Posterior vena cava (tissue), 2 donors: ENCODE measurements around the gene TMEM63A. TPM values are rescaled to one million over a fixed set of nuclear protein-coding genes. Genes with fewer than 3 reads are reported as not detected.
"Not testable (repeated sequence)": the region's sequence is repeated elsewhere in the genome, so short reads cannot be mapped to it uniquely, and the experiment has no call there.

Experiments
- DNase-seq: peaks from one replicate; pipeline ENCODE4 v3.0.0-alpha.2; 2020; ENCODE audit warnings: low spot score
- intact Hi-C, 2 donors: fragments of 100-400 bp; cut with DNase I; formaldehyde crosslinking; loops; one replicate each; pipeline versions ENCODE4 v1.14.1 to v1.14.2; 2022 to 2023
- long read RNA-seq, 2 donors: library from polyadenylated mRNA; unstranded; transcript quantifications; one replicate each; pipeline ENCODE4 v2.0.0, GENCODE V29; 2020 to 2021
- total RNA-seq, 2 donors: library from RNA; stranded (reverse); fragmentation: NEBNext Ultra II Directional; extraction: Animal tissue kit (Norgen Biotek cat#: 25700); gene quantifications; one replicate each; pipeline ENCODE4 v1.2.1, GENCODE V29; 2021
- donor health status: DM: yes; HTN: yes; CAD: no.
- donor health status: DM: yes; HTN: yes; CAD: no.

The TMEM63A gene
- total RNA-seq, result 10 to 100 TPM; 58.7 to 65.0 TPM
- long read RNA-seq, donor 1, full-length matches to known transcripts, result 2 of 15 reads
- long read RNA-seq, donor 1, partial matches to known transcripts, result 9 of 15 reads
- long read RNA-seq, donor 1, other reads (novel, unspliced or antisense), result 4 of 15 reads
- long read RNA-seq, donor 2, full-length matches to known transcripts, result 4 of 21 reads
- long read RNA-seq, donor 2, partial matches to known transcripts, result 11 of 21 reads
- long read RNA-seq, donor 2, other reads (novel, unspliced or antisense), result 6 of 21 reads

- peak; percentile 98 for DNase-seq
- intact Hi-C loops, result no loop called here
These were observed at the start of gene TMEM63A for GRCh38 chr1:225881959-225882693. TSS of gene TMEM63A (minus strand) at chr1:225882380. CDS start at chr1:225877580, 4,800 bp downstream.

GRCh38 chr1:225931270-225932136 lies 49.3 kb upstream of the TMEM63A start:
- intact Hi-C loops, result loop anchor here in 1 of 2 donors (5.0 kb wide), 1 partner anchor 451 kb away; no protein-coding TSS in a partner anchor
- no peak for DNase-seq

- DNase-seq, result no peak
- intact Hi-C loops, result loop anchor here in 1 of 2 donors (5.0 kb wide), 1 partner anchor 452 kb away; no protein-coding TSS in a partner anchor
These were observed 48.4 kb upstream of the TMEM63A start for GRCh38 chr1:225930566-225930965.

GRCh38 chr1:225929462-225929861 lies 47.3 kb upstream of the TMEM63A start:
- DNase-seq, intact Hi-C loops: not testable (repeated sequence)

DNA sequence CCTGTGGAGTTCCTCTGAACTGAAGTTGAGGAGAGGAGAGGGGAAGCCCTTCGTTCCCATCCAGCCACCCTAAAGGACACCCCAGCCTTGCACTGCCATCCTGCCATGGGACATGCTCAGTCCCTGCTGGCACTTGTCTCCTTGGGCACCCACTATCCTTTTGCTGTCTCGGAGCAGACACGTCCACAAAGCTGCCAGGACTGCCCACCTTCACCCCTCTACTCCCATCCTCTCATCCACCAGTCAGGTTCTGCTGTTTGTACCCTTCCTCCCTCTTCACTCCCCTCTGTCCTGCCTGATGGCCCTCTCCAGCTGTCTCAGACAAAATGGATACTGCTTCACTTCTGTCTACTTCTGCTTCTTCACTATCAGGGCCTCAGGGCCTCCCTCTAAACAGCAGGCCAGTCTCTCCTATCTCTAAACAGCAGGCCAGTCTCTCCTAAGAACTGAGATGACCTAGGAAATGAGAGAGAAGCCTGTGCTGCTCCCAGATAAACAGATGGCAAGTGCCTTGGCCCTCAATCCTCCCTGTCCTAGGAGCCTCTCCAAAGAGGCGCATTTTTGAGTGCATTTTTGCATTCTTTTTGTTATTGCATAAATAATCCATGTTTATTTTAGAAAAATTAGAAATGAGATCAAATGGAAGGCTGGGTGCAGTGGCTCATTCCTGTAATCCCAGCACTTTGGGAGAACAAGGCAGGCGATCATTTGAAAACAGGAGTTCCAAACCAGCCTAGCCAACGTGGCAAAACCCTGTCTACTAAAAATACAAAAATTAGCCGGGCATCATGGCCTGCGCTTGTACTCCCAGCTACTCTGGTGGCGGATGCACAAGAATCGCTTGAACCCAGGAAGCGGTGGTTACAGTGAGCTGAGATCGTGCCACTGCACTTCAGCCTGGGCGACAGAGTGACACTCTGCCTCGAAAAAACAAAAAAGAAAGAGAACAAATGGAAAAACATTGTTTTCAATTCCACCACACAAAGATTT lies 46.3 kb upstream of the TMEM63A start:
- intact Hi-C loops, result no loop called here
- no peak for DNase-seq

DNA sequence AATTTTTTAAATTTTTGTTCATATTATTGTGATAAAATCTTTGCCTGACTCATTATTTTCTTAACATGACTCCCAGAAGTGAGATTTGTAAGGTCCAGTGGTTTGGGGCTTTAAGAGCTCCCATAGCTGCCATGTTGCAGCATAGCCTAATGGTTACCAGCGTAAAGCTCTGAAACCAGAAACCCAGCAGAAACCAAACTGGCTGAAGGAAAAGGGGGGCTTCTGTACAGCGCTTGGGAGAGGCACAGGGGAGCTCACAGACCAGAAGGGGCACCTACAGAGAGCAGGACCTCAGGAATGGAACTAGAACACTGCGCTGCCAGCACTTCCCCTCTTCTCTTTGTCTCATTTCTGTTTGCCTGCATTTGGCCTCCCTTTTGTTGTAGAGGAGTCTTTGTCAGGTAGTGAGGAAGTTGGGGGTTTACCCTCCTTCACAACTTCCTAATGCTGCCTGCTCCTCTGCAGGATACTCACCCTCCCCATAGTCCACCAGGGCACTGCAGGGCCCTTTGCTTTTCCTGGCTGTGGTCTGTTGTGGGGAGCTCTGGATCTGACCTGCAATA lies 44.5 kb upstream of the TMEM63A start:
- no peak for DNase-seq
- intact Hi-C loops, result no loop called here

- DNase-seq, result peak; percentile 99
- intact Hi-C loops, result no loop called here
These were observed 41.7 kb upstream of the TMEM63A start, which contains the start of gene PYCR2 for GRCh38 chr1:225923692-225924555. TSS of gene PYCR2 (minus strand) at chr1:225924250. CDS start at chr1:225924110, 140 bp downstream.

GRCh38 chr1:225923381-225923691 lies 41.2 kb upstream of the TMEM63A start:
- DNase-seq, result no peak
- intact Hi-C loops, result no loop called here

GRCh38 chr1:225921734-225922709 lies 39.8 kb upstream of the TMEM63A start:
- intact Hi-C loops, result no loop called here
- no peak for DNase-seq

- intact Hi-C loops, result loop anchor here (5.0 to 10.0 kb wide), 2 partner anchors 145 to 148 kb away; partner anchors contain the start of gene SRP9 (in 1 of the 2)
- DNase-seq, result peak; percentile 89
These were observed 37.7 kb upstream of the TMEM63A start for GRCh38 chr1:225919906-225920305.

- DNase-seq, result no peak
- intact Hi-C loops, result loop anchor here (5.0 to 10.0 kb wide), 2 partner anchors 143 to 146 kb away; partner anchors contain the start of gene SRP9 (in 1 of the 2)
These were observed 36.1 kb upstream of the TMEM63A start for GRCh38 chr1:225918280-225918679.

GRCh38 chr1:225917536-225917935 lies 35.4 kb upstream of the TMEM63A start:
- no peak for DNase-seq
- intact Hi-C loops, result loop anchor here (5.0 to 10.0 kb wide), 2 partner anchors 143 to 145 kb away; partner anchors contain the start of gene SRP9 (in 1 of the 2)

DNA sequence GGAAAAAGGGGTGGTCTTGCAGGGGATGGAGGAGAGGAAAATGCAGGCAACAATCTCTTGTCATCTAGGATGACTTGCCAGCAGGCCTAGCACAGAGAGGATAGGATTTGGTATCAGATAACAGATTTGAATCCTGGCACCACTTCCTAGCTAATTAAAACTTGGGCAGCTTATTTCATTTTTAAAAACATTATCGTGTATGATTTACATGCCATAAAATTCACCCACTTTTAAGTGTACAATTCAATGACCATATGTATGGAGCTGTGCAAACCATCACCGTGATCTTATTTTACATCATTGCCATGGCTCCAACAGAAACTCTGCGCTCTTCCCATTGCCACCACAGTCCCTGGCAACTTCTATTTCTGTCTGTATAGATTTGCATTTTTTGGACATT lies 34.9 kb upstream of the TMEM63A start:
- intact Hi-C loops, result loop anchor here (5.0 to 10.0 kb wide), 2 partner anchors 142 to 145 kb away; partner anchors contain the start of gene SRP9 (in 1 of the 2)

DNA sequence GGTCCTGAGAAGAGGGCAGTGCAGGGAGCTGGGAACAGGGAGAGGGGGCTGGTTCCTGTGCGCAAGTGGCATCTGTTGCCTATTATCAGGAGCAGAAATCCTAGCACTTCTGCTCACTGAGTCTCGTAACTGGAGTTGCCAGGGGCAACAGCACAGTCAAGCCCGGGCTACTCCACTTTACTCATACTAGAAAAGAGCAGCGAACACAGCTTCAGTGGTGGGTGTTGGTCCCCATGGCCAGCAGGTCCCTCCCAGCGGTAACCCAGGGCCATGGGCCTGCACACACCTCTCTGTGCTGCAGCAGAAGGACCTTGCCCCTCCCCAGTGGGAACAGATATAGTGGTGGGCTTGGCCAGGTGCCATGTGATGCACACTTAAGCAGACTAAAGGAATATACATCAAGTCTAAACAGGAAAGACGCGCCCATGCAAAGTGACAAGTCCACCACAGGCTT lies 33.4 kb upstream of the TMEM63A start:
- intact Hi-C loops, result loop anchor here (5.0 to 10.0 kb wide), 2 partner anchors 141 to 143 kb away; partner anchors contain the start of gene SRP9 (in 1 of the 2)
- DNase-seq, result no peak

More for the DNA sequence above, 34.9 kb upstream of the TMEM63A start:
- DNase-seq, result no peak

DNA sequence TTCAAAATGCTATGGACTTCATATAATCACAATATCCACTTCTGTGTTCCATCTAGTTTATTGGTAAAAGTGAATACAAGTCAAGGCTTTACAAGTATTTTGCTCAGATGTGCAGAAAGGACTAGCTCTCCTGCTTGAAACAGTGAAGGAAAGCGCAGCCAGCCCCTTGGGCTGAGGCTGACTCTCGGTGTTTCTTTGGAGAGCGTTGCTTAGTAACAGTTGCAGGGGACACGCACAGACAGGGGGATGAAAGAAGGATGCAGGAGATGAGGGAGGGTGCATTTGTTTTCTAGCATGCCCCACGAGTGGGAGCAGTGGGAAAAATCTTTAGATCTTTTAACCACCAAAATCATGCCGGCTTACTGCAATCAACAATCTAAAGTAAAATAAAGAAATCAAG lies 32.8 kb upstream of the TMEM63A start:
- DNase-seq, result no peak
- intact Hi-C loops, result loop anchor here (5.0 to 10.0 kb wide), 3 partner anchors 140 to 438 kb away; partner anchors contain the start of gene SRP9 (in 1 of the 2)
